ENCODE data around the gene MTMR2. TPM values are rescaled to one million over a fixed set of nuclear protein-coding genes. Genes with fewer than 3 reads are reported as not detected.

Gene MTMR2
- total and polyA plus RNA-seq, 10 of the 15 experiments (the other 5 are each of a cell fraction or from before 2014, with no cell fraction given): 7.6 to 46.6 (median 22.5) TPM

- TF ChIP-seq PML (IDR thresholded peaks at IDR 0.05; ENCODE audit: low read length) (no peak), FOXK2 (IDR thresholded peaks at IDR 0.05) (no peak), YBX1 (IDR thresholded peaks at IDR 0.05) (no peak), BMI1 (IDR thresholded peaks at IDR 0.05; ENCODE audit: borderline replicate concordance) (no peak), SMARCA5 (IDR thresholded peaks at IDR 0.05) (no peak)
Observed at GRCh38 chr11:95829580-95830259, 94.2 kb downstream of the MTMR2 start (continued).

GRCh38 chr11:95827696-95828095 lies 96.2 kb downstream of the MTMR2 start:
- Histone ChIP-seq H3K9me3 (replicated peaks; ENCODE audit: control insufficient read depth, insufficient read depth, low read length) (no peaks in the 10 kb centered on the region), H3K9ac (ENCODE audit: control insufficient read depth, insufficient read depth, low read length) (no peak overlapping the region), H3K36me3 (ENCODE audit: control insufficient read depth in 2 of 2, insufficient read depth in 2 of 2, low read length in 1 of 2) (peaks cover 0 to 4% of the 10 kb centered on the region in 2 experiments), H3K4me3 (no peak overlapping the region), H3K79me2 (ENCODE audit: control insufficient read depth, insufficient read depth, low read length) (no peaks in the 10 kb centered on the region), H3K27ac (ENCODE audit: control insufficient read depth, insufficient read depth) (no peak overlapping the region), H4K20me1 (ENCODE audit: control insufficient read depth, insufficient read depth) (no peaks in the 10 kb centered on the region), H3K4me1 (ENCODE audit: control insufficient read depth, insufficient read depth, low read length) (no peaks in the 10 kb centered on the region), H2AFZ (ENCODE audit: control insufficient read depth, low read depth, low read length) (no peak overlapping the region), H3K27me3 (replicated peaks in 1 of 2; ENCODE audit: control insufficient read depth in 2 of 2, insufficient read depth in 2 of 2, low read length in 1 of 2) (no peaks in the 10 kb centered on the region), H3K4me2 (ENCODE audit: control insufficient read depth, insufficient read depth) (no peak overlapping the region)
- intact Hi-C loops (cut with micrococcal nuclease; ENCODE audit: unreplicated experiment) (no loop called here), in situ Hi-C loops (cut with MboI) (no loop called here)
- ChIA-PET RAD21 (ENCODE audit: unreplicated experiment) (interaction anchor here (1.0 kb wide), 1 partner anchor 37 kb away, joined by 3 read pairs; the partner anchor contains the start of gene CEP57), CTCF (interaction anchor here (1.3 to 2.4 kb wide), 2 partner anchors 8 to 566 kb away, joined by 4 to 8 read pairs; no protein-coding TSS in a partner anchor), SMC1A (ENCODE audit: uncharacterized antibody, unreplicated experiment) (interaction anchor here (0.8 to 1.8 kb wide), 8 partner anchors 8 to 566 kb away, joined by 3 to 6 read pairs (median 3); no protein-coding TSS in a partner anchor), POLR2A (no interaction called here)
- FAIRE-seq (no peak), DNase-seq (ENCODE audit: low read depth, low spot score) (no peak), ATAC-seq (no peak)
- no TSS peak for BruUV-seq (replicated peaks)
- 97% methylated on average over 4 of the region's 4 CpGs for WGBS (ENCODE audit: insufficient coverage, insufficient replicate concordance, low lambda C conversion rate, missing lambda C conversion rate)
- TF ChIP-seq ASH2L (IDR thresholded peaks at IDR 0.05; ENCODE audit: borderline replicate concordance, low read depth) (no peak), TCF3 (IDR thresholded peaks at IDR 0.05; ENCODE audit: borderline replicate concordance, insufficient read depth, low read depth, low read length) (no peak), FOXM1 (IDR thresholded peaks at IDR 0.05; ENCODE audit: low read depth, low read length) (no peak), STAT3 (IDR thresholded peaks at IDR 0.05; ENCODE audit: low read depth, low read length) (no peak), GABPA (IDR thresholded peaks at IDR 0.05; ENCODE audit: low read depth) (no peak), MXI1 (IDR thresholded peaks at IDR 0.05; ENCODE audit: low read depth, low read length) (no peak), KDM1A (IDR thresholded peaks at IDR 0.05; ENCODE audit: borderline replicate concordance) (no peak), SUZ12 (IDR thresholded peaks at IDR 0.05; ENCODE audit: unreplicated experiment) (no peak), IKZF2 (IDR thresholded peaks at IDR 0.05) (no peak), EZH2 (IDR thresholded peaks at IDR 0.05; ENCODE audit: borderline replicate concordance, control insufficient read depth, low read depth, low read length) (no peak), CBX3 (IDR thresholded peaks at IDR 0.05; ENCODE audit: borderline replicate concordance, low read depth) (no peak), YY1 (IDR thresholded peaks at IDR 0.05; ENCODE audit: low read depth, low read length) (no peak)
- TF ChIP-seq, protein P1, sequence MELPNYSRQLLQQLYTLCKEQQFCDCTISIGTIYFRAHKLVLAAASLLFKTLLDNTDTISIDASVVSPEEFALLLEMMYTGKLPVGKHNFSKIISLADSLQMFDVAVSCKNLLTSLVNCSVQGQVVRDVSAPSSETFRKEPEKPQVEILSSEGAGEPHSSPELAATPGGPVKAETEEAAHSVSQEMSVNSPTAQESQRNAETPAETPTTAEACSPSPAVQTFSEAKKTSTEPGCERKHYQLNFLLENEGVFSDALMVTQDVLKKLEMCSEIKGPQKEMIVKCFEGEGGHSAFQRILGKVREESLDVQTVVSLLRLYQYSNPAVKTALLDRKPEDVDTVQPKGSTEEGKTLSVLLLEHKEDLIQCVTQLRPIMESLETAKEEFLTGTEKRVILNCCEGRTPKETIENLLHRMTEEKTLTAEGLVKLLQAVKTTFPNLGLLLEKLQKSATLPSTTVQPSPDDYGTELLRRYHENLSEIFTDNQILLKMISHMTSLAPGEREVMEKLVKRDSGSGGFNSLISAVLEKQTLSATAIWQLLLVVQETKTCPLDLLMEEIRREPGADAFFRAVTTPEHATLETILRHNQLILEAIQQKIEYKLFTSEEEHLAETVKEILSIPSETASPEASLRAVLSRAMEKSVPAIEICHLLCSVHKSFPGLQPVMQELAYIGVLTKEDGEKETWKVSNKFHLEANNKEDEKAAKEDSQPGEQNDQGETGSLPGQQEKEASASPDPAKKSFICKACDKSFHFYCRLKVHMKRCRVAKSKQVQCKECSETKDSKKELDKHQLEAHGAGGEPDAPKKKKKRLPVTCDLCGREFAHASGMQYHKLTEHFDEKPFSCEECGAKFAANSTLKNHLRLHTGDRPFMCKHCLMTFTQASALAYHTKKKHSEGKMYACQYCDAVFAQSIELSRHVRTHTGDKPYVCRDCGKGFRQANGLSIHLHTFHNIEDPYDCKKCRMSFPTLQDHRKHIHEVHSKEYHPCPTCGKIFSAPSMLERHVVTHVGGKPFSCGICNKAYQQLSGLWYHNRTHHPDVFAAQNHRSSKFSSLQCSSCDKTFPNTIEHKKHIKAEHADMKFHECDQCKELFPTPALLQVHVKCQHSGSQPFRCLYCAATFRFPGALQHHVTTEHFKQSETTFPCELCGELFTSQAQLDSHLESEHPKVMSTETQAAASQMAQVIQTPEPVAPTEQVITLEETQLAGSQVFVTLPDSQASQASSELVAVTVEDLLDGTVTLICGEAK (IDR thresholded peaks at IDR 0.05; ENCODE audit: borderline replicate concordance): no peak
- TF ChIP-seq, protein P2, sequence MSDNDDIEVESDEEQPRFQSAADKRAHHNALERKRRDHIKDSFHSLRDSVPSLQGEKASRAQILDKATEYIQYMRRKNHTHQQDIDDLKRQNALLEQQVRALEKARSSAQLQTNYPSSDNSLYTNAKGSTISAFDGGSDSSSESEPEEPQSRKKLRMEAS (IDR thresholded peaks at IDR 0.05; ENCODE audit: low read depth, low read length): no peak
